HL-60/S4 (cell line): ENCODE data around the gene ISX.

ENCODE experiments used
- in situ Hi-C: fragments of 300-500 bp; cut with MboI; formaldehyde crosslinking; loops from 2 replicates; pipeline ENCODE4 v1.14.3; 2022; ENCODE audit warnings: low sequenced_read_pairs

ISX gene

DNA sequence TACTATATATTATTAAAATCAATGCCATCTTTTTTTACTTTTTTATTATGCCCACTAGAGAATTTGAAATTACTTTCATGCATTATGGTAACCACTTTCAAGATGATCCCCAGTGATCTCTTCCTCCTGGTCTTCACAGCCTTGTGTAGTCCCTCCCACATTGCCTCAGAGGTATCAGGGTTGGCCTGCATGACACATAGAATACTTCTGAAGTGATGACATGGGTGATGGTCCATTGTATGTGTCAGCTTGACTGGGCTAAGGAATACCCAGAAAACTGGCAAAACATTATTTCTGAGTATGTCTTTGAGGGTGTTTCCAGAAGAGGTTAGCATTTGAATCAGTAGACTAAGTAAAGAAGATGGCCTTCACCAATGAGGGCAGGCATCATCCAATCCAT, 14.2 kb upstream of the ISX start:
- in situ Hi-C loops: no loop called here

DNA sequence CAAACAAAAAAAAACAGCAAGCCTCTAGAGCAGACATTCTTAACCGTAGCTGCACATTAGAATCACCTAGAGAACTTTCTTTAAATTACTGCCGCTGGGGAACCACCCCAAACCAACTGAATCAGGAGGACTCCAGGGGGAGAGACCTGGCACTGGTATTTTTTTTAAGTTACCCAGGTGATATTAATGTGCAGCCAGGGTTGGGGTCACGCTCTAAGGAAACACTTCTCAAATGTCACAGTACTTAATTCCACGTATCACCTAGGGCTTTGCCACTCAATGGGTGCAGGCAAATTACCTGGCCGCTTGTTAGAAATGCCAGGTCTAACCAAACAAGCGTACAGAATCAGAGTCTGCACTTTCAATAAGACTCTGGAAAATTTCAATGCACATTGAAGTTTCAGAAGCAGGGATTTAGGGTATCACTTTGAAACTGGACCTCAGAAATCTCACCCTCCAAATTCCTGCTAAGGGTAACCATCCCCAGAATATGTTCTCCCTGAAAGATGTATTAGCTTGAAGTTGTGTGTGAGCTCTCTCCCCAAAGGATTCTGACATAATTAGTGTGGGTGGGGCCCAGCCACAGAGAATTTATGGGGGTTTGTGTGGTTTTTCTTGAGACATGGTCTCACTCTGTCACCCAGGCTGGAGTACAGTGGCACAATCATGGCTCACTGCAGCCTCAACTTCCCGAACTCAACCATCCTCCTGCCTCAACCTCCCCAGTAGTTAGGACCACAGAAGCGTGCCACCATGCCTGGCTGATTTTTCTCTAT, 12.7 kb upstream of the ISX start:
- in situ Hi-C loops: no loop called here

DNA sequence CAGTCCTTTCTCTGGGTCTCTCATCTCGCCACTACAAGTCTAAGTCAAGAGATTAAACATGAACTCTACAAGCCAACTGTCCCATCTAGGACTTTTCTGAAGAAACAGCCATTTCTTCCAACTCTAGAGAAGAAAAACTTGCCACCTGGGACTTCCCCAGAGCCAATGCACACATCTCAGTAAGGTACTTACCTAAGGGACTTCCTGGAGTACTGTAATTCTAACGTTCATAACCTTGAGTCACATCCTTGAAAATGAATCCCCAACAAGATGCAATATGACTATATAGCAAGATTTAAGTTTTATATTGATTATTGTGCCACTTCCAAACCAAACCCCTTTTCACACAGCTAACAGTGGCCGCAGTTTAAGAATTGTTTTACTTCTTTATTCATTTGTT, 11.9 kb upstream of the ISX start:
- in situ Hi-C loops: no loop called here

GRCh38 chr22:35056486-35056885, 9.5 kb upstream of the ISX start:
- in situ Hi-C loops: no loop called here

DNA sequence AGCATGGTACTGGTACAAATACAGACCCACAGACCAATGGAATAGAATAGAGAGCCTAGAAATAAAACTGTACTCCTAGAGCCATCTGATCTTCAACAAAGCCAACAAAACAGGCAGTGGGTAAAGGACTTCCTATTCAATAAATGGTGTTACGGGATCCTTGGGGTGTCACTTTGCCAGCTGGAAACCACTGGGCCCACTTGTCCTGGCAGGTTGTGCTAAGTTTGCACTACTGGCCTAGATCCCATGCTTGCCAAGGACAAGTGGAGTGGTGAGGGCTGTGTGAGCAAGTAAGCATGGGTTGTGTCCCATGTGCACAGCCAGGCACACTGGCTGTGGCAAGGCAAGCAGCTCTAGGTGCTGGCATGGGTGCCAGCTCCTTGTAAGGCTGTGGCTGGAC, 8.8 kb upstream of the ISX start:
- in situ Hi-C loops: no loop called here

DNA sequence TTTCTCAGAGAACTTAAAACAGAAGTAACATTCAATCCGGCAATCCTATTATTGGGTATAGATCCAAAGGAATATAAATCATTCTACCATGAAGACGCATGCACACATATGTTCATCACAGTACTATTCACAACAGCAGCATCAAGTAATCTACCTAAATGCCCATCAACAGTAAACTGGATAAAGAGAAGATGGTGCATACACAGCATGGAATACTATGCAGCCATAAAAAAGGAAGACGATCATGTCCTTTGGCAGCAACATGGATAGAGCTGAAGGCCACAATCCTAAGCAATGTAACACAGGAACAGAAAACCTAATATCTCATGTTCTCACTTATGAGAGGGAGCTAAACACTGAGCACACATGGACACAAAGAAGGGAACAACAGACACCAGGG, 6.3 kb upstream of the ISX start:
- in situ Hi-C loops: no loop called here

DNA sequence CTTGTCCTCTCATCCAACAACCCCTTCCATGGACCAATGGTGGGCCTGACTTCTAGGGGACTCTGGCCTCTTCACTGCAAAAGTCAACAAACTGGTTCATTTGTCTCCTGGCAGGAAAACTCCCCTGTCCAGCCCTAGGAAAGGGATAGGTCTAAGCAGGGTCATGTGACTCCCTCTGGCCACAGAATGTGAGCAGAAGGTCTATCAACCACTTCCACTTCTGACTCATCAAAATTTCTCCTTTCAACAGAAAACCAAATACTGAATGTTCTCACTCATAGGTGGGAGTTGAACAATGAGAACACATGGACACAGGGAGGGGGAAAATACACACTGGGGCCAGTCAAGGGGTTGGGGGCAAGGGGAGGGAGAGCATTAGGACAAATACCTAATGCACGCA, 1.3 kb upstream of the ISX start:
- in situ Hi-C loops: no loop called here

GRCh38 chr22:35065183-35065582, 775 bp upstream of the ISX start:
- in situ Hi-C loops: no loop called here

- in situ Hi-C loops: no loop called here
Measured at GRCh38 chr22:35066768-35067167, 810 bp downstream of the ISX start.

DNA sequence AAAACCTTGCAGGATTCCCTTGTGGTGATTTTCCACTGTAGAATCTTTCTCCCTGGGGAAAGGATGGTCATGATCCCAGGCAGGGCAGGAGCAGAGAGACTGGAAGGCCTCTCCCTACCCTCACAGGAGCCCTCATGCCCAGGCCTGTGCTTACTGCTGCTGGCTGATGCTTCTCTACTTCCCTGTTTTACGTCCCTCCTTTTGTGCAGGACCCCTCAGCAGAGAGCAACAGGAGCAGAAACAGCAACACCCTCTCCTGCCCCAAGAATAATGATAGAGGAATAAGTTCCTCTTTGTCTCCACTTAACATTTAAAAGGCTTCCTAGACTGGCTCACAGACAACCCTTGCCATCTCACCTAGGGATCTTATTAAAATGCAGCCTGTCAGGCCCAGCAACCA, 3.6 kb downstream of the ISX start:
- in situ Hi-C loops: no loop called here

GRCh38 chr22:35070451-35071093, 4.6 kb downstream of the ISX start:
- in situ Hi-C loops: no loop called here

- in situ Hi-C loops: no loop called here
Measured at GRCh38 chr22:35071784-35072183, 5.8 kb downstream of the ISX start.

DNA sequence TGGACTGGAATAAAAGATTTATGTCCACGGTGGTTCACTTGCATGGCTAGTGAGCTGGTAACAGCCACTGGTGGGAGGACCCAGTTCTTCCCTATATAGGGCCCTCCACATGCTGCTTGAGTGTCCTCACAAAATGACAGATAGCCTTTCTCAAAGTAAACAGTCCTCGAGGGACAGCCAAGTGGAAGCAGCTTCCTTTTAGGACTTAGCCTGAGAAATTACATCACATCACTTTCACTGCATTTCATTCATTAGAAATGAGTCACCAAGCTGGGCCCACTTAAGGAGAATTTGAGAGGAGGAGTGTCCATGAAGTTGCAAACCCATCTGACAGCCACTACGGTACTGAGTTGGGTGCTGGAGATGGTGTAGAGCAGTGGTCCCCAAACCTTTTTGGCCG, 7.0 kb downstream of the ISX start:
- in situ Hi-C loops: no loop called here

GRCh38 chr22:35074583-35074982, 8.6 kb downstream of the ISX start:
- in situ Hi-C loops: no loop called here

- in situ Hi-C loops: no loop called here
Measured at GRCh38 chr22:35076630-35077029, 10.7 kb downstream of the ISX start.

DNA sequence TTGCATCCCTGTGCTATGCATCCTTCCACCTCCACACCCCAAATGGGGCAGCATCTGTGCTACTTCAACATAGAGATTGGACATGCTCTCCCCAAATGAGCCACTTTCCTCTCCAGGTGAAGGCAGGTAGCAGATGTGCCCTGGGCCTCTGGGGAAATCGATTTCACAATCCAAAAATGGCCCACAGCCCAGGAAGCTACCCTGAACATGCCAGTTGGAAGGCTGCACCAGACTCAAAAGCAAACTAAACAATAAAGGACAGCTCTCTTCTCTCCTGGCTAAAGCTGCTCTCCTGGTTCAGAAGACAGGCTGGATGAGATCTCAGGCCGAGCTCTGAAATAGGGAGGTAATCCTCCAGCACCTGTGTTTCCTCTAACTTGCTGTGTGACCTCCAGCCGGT, 19.7 kb downstream of the ISX start:
- in situ Hi-C loops: no loop called here

- in situ Hi-C loops: no loop called here
Measured at GRCh38 chr22:35089139-35089538, 23.2 kb downstream of the ISX start.

DNA sequence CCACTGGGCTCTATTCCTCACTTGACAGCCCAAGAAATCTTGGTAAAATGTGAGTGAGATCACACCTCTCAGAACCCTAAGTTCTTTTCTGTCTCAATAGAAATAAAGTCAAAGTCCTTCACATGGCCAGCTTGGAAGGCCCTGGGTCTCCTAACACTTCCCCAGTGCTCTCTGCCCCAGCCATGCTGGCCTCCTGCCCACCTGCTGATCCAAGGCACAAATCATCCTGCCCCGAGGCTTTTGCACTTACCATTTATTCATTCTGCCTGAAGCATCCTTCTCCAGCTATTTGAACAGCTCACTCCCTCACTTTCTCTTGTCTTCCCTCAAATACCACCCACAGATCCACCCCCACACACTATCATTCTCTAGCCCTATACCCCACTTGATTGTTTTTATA, 26.4 kb downstream of the ISX start:
- in situ Hi-C loops: no loop called here

- in situ Hi-C loops: no loop called here
Measured at GRCh38 chr22:35098921-35099320, 33.0 kb downstream of the ISX start.

GRCh38 chr22:35099883-35100282, 33.9 kb downstream of the ISX start:
- in situ Hi-C loops: no loop called here

DNA sequence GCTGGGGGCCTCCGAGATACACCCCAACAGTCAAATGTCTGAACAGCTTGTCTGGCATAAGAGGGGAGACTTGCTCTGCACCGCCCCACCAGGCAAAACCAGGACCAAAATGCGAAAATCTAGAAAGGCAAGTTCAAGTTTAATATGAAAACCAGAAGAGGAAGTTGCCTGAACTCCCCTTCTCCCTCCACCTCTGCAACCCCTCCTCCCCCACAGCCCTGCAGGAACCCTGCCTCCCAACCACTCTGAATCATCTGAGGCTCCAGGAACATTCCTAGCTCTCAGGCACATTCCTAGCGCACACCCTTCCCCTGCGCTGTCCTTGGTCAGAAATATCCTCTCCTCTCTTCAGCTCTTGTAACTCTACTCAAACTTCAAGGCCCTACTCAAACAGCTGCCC, 36.7 kb downstream of the ISX start:
- in situ Hi-C loops: no loop called here

GRCh38 chr22:35103761-35104160, 37.8 kb downstream of the ISX start:
- in situ Hi-C loops: no loop called here

GRCh38 chr22:35104491-35104890, 38.5 kb downstream of the ISX start:
- in situ Hi-C loops: no loop called here
